ENCODE results near the gene PRR20G.

GRCh38 chr3:127260416-127260815 lies 27.4 kb downstream of the PRR20G start:
- TF ChIP-seq CTCF (IDR thresholded peaks at IDR 0.05 in 8 of 11, conservative IDR thresholded peaks at IDR 0.05 in 3 of 11): no peak
- TF ChIP-seq POLR2AphosphoS5 (IDR thresholded peaks at IDR 0.05): no peak
- TF ChIP-seq POLR2A (IDR thresholded peaks at IDR 0.05): no peak
